Measurements from ENCODE around the gene SAT2.
A peak's percentile ranks its signal among the peaks of the same experiment; 100 is the strongest.
"Not testable (repeated sequence)": the region's sequence is repeated elsewhere in the genome, so short reads cannot be mapped to it uniquely, and the experiment has no call there.

The SAT2 gene

GRCh38 chr17:7632492-7632894 lies 4.9 kb upstream of the SAT2 start:
- Mint-ChIP-seq H3K27ac (no peak overlapping the region), H3K4me1 (peaks cover 58% of the 10 kb centered on the region), H3K36me3 (ENCODE audit: low read depth) (no peaks in the 10 kb centered on the region), H3K27me3 (ENCODE audit: low read depth, poor library complexity) (peaks cover 2% of the 10 kb centered on the region), H3K9me3 (no peaks in the 10 kb centered on the region), H3K4me3 (no peak overlapping the region)
- TF ChIP-seq CTCF (IDR thresholded peaks at IDR 0.05) = peak; percentile 45
- no peak for DNase-seq

- no peak for DNase-seq
- H3K27me3 Mint-ChIP-seq (ENCODE audit: low read depth, poor library complexity) = peaks cover 2% of the 10 kb centered on the region
- H3K36me3 Mint-ChIP-seq (ENCODE audit: low read depth) = peaks cover 2% of the 10 kb centered on the region
- H3K4me1 Mint-ChIP-seq = peaks cover 60% of the 10 kb centered on the region
- no peak overlapping the region for H3K4me3 Mint-ChIP-seq
- H3K27ac Mint-ChIP-seq = peak overlapping the region; percentile 86
- H3K9me3 Mint-ChIP-seq = no peaks in the 10 kb centered on the region
- TF ChIP-seq CTCF (IDR thresholded peaks at IDR 0.05) = no peak
Observed at GRCh38 chr17:7631398-7632380, 4.1 kb upstream of the SAT2 start.

- Mint-ChIP-seq H3K36me3 (ENCODE audit: low read depth) (peaks cover 10% of the 10 kb centered on the region), H3K27ac (peak within 1 kb of the TSS; percentile 93), H3K4me1 (peaks cover 51% of the 10 kb centered on the region), H3K9me3 (no peaks in the 10 kb centered on the region), H3K27me3 (ENCODE audit: low read depth, poor library complexity) (peaks cover 2% of the 10 kb centered on the region), H3K4me3 (no peak within 1 kb of the TSS)
- DNase-seq = peak; percentile 30
- TF ChIP-seq CTCF (IDR thresholded peaks at IDR 0.05) = no peak
Observed at GRCh38 chr17:7629939-7630571, 2.4 kb upstream of the SAT2 start, which contains the start of gene SHBG. Gene SHBG, plus strand, starts transcription at chr17:7630135. Its CDS starts 38 bp downstream, at chr17:7630173.

GRCh38 chr17:7626956-7627249 lies 718 bp downstream of the SAT2 start:
- Mint-ChIP-seq H3K36me3 (ENCODE audit: low read depth) (peaks cover 10% of the 10 kb centered on the region), H3K27me3 (ENCODE audit: low read depth, poor library complexity) (peaks cover 12% of the 10 kb centered on the region), H3K4me1 (peaks cover 36% of the 10 kb centered on the region), H3K9me3 (no peaks in the 10 kb centered on the region), H3K4me3 (peak overlapping the region; percentile 92), H3K27ac (peak overlapping the region; percentile 98)
- TF ChIP-seq CTCF (IDR thresholded peaks at IDR 0.05) = no peak
- DNase-seq = no peak

GRCh38 chr17:7626307-7626706 lies 1.3 kb downstream of the SAT2 start:
- TF ChIP-seq CTCF (IDR thresholded peaks at IDR 0.05) = no peak
- DNase-seq = no peak
- Mint-ChIP-seq H3K4me3 (peak overlapping the region; percentile 92), H3K4me1 (peaks cover 30% of the 10 kb centered on the region), H3K36me3 (ENCODE audit: low read depth) (peaks cover 10% of the 10 kb centered on the region), H3K27ac (peak overlapping the region; percentile 98), H3K27me3 (ENCODE audit: low read depth, poor library complexity) (peaks cover 12% of the 10 kb centered on the region), H3K9me3 (no peaks in the 10 kb centered on the region)

- Mint-ChIP-seq H3K4me1 (peaks cover 26% of the 10 kb centered on the region), H3K4me3 (peak overlapping the region; percentile 92)
- not testable (repeated sequence) for DNase-seq; H3K36me3 Mint-ChIP-seq (ENCODE audit: low read depth); H3K27me3 Mint-ChIP-seq (ENCODE audit: low read depth, poor library complexity); H3K9me3 Mint-ChIP-seq; H3K27ac Mint-ChIP-seq
Observed at GRCh38 chr17:7625749-7626148, 1.9 kb downstream of the SAT2 start.
